HTR-8/SVneo (cell line): Measurements from ENCODE around the gene HHEX.
"Not testable (repeated sequence)": the region's sequence is repeated elsewhere in the genome, so short reads cannot be mapped to it uniquely, and the experiment has no call there.

Experiments
- DNase-seq: peaks from one replicate; pipeline ENCODE4 v3.0.0; 2011; ENCODE audit warnings: low spot score, mixed read lengths; ENCODE audit not compliant: insufficient read length
- FAIRE-seq: peaks from 2 replicates; lab custom pipeline; 2011; peaks lifted over from hg19 to GRCh38; lab: Jason Lieb, UNC

Gene HHEX

GRCh38 chr10:92689663-92690210 lies at the start of gene HHEX:
TSS of gene HHEX (plus strand) at chr10:92689955. CDS start at chr10:92689987, 32 bp downstream.
- DNase-seq (peak; percentile 74), FAIRE-seq (peak; percentile 42)

- DNase-seq (no peak), FAIRE-seq (no peak)
These were observed 49.6 kb upstream of the HHEX start for GRCh38 chr10:92640107-92640506.

- FAIRE-seq (no peak), DNase-seq (no peak)
These were observed 48.3 kb upstream of the HHEX start for GRCh38 chr10:92641492-92641891.

- FAIRE-seq (no peak), DNase-seq (no peak)
These were observed 44.8 kb upstream of the HHEX start for GRCh38 chr10:92644921-92645320.

GRCh38 chr10:92650864-92651263 lies 38.9 kb upstream of the HHEX start:
- FAIRE-seq, DNase-seq: not testable (repeated sequence)

GRCh38 chr10:92655426-92655825 lies 34.3 kb upstream of the HHEX start:
- FAIRE-seq: no peak

GRCh38 chr10:92656266-92656961 lies 33.3 kb upstream of the HHEX start:
- FAIRE-seq: no peak
- DNase-seq: no peak

More at GRCh38 chr10:92655426-92655825, 34.3 kb upstream of the HHEX start:
- no peak for DNase-seq

GRCh38 chr10:92657024-92657423 lies 32.7 kb upstream of the HHEX start:
- no peak for DNase-seq
- no peak for FAIRE-seq

GRCh38 chr10:92662848-92663247 lies 26.9 kb upstream of the HHEX start:
- DNase-seq (no peak), FAIRE-seq (no peak)

- no peak for DNase-seq
- no peak for FAIRE-seq
These were observed 25.4 kb upstream of the HHEX start for GRCh38 chr10:92664322-92664721.

- FAIRE-seq: no peak
- DNase-seq: no peak
These were observed 22.7 kb upstream of the HHEX start for GRCh38 chr10:92667078-92667477.

GRCh38 chr10:92677708-92678107 lies 12.0 kb upstream of the HHEX start:
- no peak for FAIRE-seq
- DNase-seq: no peak

GRCh38 chr10:92678206-92678605 lies 11.5 kb upstream of the HHEX start:
- FAIRE-seq (no peak), DNase-seq (no peak)

- DNase-seq: no peak
- FAIRE-seq: peak; percentile 20
These were observed 8.4 kb upstream of the HHEX start for GRCh38 chr10:92681306-92681834.

GRCh38 chr10:92688573-92688926 lies 1.2 kb upstream of the HHEX start:
- DNase-seq (no peak), FAIRE-seq (no peak)

GRCh38 chr10:92688927-92689662 lies 660 bp upstream of the HHEX start:
- DNase-seq (peak; percentile 25), FAIRE-seq (no peak)

GRCh38 chr10:92690211-92690914 lies 608 bp downstream of the HHEX start:
- peak; percentile 58 for DNase-seq
- FAIRE-seq: peak; percentile 52

GRCh38 chr10:92690915-92691590 lies 1.3 kb downstream of the HHEX start:
- no peak for DNase-seq
- no peak for FAIRE-seq

GRCh38 chr10:92691591-92692079 lies 1.9 kb downstream of the HHEX start:
- FAIRE-seq (no peak), DNase-seq (no peak)
